Gastroesophageal sphincter (tissue), 3 donors: ENCODE data around the gene CRLF2.
"Not testable (repeated sequence)": the region's sequence is repeated elsewhere in the genome, so short reads cannot be mapped to it uniquely, and the experiment has no call there.

Experiments
- EP300 ChIP-seq: sonication (generic); formaldehyde crosslinking; IDR thresholded peaks from one replicate; pipeline ENCODE4 v1.6.1; 2017; ENCODE audit warnings: antibody characterized with exemption, mild to moderate bottlenecking
- POLR2A ChIP-seq, 2 donors: fragments of 450-650 bp; IDR thresholded peaks; one replicate each; pipeline ENCODE4 v1.6.1; 2017; ENCODE audit warnings: antibody characterized with exemption in 2 of 2, mild to moderate bottlenecking in 2 of 2, moderate library complexity in 1 of 2
- POLR2AphosphoS5 ChIP-seq: sonication (generic); formaldehyde crosslinking; IDR thresholded peaks from one replicate; pipeline ENCODE4 v1.6.1; 2017; ENCODE audit warnings: antibody characterized with exemption
- TF ChIP-seq, protein P1 (sequence below), 4 experiments: fragments of 200-600 bp in 2 of 4; fragments of 450-650 bp in 2 of 4; sonication (generic) in 1 of 4; IDR thresholded peaks; one replicate each; pipeline ENCODE4 v1.5.1; 2017 to 2019; ENCODE audit warnings: antibody characterized with exemption in 4 of 4, mild to moderate bottlenecking in 2 of 4, moderate library complexity in 2 of 4

GRCh38 chrX:1173435-1173834, 39.0 kb downstream of the CRLF2 start:
- TF ChIP-seq, protein P1, sequence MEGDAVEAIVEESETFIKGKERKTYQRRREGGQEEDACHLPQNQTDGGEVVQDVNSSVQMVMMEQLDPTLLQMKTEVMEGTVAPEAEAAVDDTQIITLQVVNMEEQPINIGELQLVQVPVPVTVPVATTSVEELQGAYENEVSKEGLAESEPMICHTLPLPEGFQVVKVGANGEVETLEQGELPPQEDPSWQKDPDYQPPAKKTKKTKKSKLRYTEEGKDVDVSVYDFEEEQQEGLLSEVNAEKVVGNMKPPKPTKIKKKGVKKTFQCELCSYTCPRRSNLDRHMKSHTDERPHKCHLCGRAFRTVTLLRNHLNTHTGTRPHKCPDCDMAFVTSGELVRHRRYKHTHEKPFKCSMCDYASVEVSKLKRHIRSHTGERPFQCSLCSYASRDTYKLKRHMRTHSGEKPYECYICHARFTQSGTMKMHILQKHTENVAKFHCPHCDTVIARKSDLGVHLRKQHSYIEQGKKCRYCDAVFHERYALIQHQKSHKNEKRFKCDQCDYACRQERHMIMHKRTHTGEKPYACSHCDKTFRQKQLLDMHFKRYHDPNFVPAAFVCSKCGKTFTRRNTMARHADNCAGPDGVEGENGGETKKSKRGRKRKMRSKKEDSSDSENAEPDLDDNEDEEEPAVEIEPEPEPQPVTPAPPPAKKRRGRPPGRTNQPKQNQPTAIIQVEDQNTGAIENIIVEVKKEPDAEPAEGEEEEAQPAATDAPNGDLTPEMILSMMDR (IDR thresholded peaks at IDR 0.05) = not testable (repeated sequence)
- not testable (repeated sequence) for TF ChIP-seq POLR2A (IDR thresholded peaks at IDR 0.05); EP300; POLR2AphosphoS5
